RKO (cell line): ENCODE measurements around the gene FOXF1.

Source experiments
- DNase-seq: peaks from one replicate; pipeline ENCODE4 v3.0.0-alpha.2; 2016; ENCODE audit warnings: low spot score

Gene FOXF1

GRCh38 chr16:86517652-86518258, 7.4 kb downstream of the FOXF1 start:
- DNase-seq: peak; percentile 66

GRCh38 chr16:86519007-86519648, 8.8 kb downstream of the FOXF1 start:
- no peak for DNase-seq

- DNase-seq: peak; percentile 55
Measured at GRCh38 chr16:86519649-86520316, 9.5 kb downstream of the FOXF1 start.

- DNase-seq: no peak
Measured at GRCh38 chr16:86520317-86521210, 10.2 kb downstream of the FOXF1 start.

GRCh38 chr16:86521236-86522197, 11.2 kb downstream of the FOXF1 start:
- no peak for DNase-seq

GRCh38 chr16:86522634-86523033, 12.3 kb downstream of the FOXF1 start:
- no peak for DNase-seq

GRCh38 chr16:86523166-86523740, 12.9 kb downstream of the FOXF1 start:
- DNase-seq: no peak

- no peak for DNase-seq
Measured at GRCh38 chr16:86524029-86524428, 13.7 kb downstream of the FOXF1 start.

- no peak for DNase-seq
Measured at GRCh38 chr16:86525696-86526095, 15.4 kb downstream of the FOXF1 start.

GRCh38 chr16:86527366-86527765, 17.0 kb downstream of the FOXF1 start:
- DNase-seq: no peak

- no peak for DNase-seq
Measured at GRCh38 chr16:86528061-86528929, 18.0 kb downstream of the FOXF1 start.

GRCh38 chr16:86529160-86529559, 18.8 kb downstream of the FOXF1 start:
- peak; percentile 40 for DNase-seq

GRCh38 chr16:86530251-86531190, 20.2 kb downstream of the FOXF1 start:
- DNase-seq: no peak

- DNase-seq: no peak
Measured at GRCh38 chr16:86531191-86531545, 20.8 kb downstream of the FOXF1 start.

GRCh38 chr16:86531641-86532525, 21.6 kb downstream of the FOXF1 start:
- no peak for DNase-seq

GRCh38 chr16:86532526-86532815, 22.1 kb downstream of the FOXF1 start:
- no peak for DNase-seq

- DNase-seq: no peak
Measured at GRCh38 chr16:86533076-86533475, 22.7 kb downstream of the FOXF1 start.

- no peak for DNase-seq
Measured at GRCh38 chr16:86533767-86534351, 23.5 kb downstream of the FOXF1 start.
